ENCODE measurements around the gene CST7. TPM values are rescaled to one million over a fixed set of nuclear protein-coding genes. Genes with fewer than 3 reads are reported as not detected.
A peak's percentile ranks its signal among the peaks of the same experiment; 100 is the strongest.

CST7 gene
- total and polyA plus RNA-seq, 2 of the 13 experiments (the other 11 are each of a cell fraction or from before 2014, with no cell fraction given) = not detected

GRCh38 chr20:24987873-24988835, 39.1 kb downstream of the CST7 start (continued):
- TF ChIP-seq LCORL (IDR thresholded peaks at IDR 0.05) = no peak
- peak; percentile 51; the same call in 1 of the 2 replicates for TF ChIP-seq LCORL (CRISPR knock-in tag; IDR thresholded peaks at IDR 0.05)
- TF ChIP-seq AFF4 (CRISPR knock-in tag; IDR thresholded peaks at IDR 0.05) = no peak
- 0 out of 2 replicates have a peak, but pooled peaks have one; percentile 5 for TF ChIP-seq CEBPB (IDR thresholded peaks at IDR 0.05; ENCODE audit: borderline replicate concordance, low read depth, low read length)
- TF ChIP-seq HMG20B (CRISPR knock-in tag; conservative IDR thresholded peaks at IDR 0.05) = no peak
- TF ChIP-seq, protein P1, sequence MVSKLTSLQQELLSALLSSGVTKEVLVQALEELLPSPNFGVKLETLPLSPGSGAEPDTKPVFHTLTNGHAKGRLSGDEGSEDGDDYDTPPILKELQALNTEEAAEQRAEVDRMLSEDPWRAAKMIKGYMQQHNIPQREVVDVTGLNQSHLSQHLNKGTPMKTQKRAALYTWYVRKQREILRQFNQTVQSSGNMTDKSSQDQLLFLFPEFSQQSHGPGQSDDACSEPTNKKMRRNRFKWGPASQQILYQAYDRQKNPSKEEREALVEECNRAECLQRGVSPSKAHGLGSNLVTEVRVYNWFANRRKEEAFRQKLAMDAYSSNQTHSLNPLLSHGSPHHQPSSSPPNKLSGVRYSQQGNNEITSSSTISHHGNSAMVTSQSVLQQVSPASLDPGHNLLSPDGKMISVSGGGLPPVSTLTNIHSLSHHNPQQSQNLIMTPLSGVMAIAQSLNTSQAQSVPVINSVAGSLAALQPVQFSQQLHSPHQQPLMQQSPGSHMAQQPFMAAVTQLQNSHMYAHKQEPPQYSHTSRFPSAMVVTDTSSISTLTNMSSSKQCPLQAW (CRISPR knock-in tag; IDR thresholded peaks at IDR 0.05) = 0 out of 2 replicates have a peak, but pooled peaks have one; percentile 17
- 0 out of 2 replicates have a peak, but pooled peaks have one; percentile 45 for TF ChIP-seq CC2D1A (CRISPR knock-in tag; IDR thresholded peaks at IDR 0.05)

All from HepG2 (cell line).